Testis (tissue), 3 donors: Measurements from ENCODE around the gene CFAP46. TPM values are rescaled to one million over a fixed set of nuclear protein-coding genes. Genes with fewer than 3 reads are reported as not detected.

Experiments used
- DNase-seq: peaks from one replicate; pipeline ENCODE4 v3.0.0-alpha.2; 2019
- H3K27ac ChIP-seq, 2 donors: fragments of 200-600 bp; sonication (generic); one replicate each; pipeline ENCODE4 v1.5.1; 2019
- H3K27me3 ChIP-seq: fragments of 200-600 bp; sonication (generic); one replicate; pipeline ENCODE4 v1.5.1; 2019
- H3K36me3 ChIP-seq: fragments of 200-600 bp; sonication (generic); one replicate; pipeline ENCODE4 v1.5.1; 2017; ENCODE audit warnings: low read depth; ENCODE audit errors: missing control alignments
- H3K4me1 ChIP-seq: fragments of 200-600 bp; sonication (generic); one replicate; pipeline ENCODE4 v1.5.1; 2019
- H3K4me3 ChIP-seq, 2 donors: fragments of 200-600 bp; sonication (generic); one replicate each; pipeline ENCODE4 v1.5.1; 2017 to 2019
- H3K9me3 ChIP-seq: fragments of 200-600 bp; sonication (generic); one replicate; pipeline ENCODE4 v1.5.1; 2017
- CTCF ChIP-seq, 3 experiments: fragments of 450-650 bp in 2 of 3; fragments of 200-600 bp in 1 of 3; sonication (generic) in 1 of 3; IDR thresholded peaks; one replicate each; pipeline ENCODE4 v1.5.1; 2016 to 2019; ENCODE audit warnings: antibody characterized with exemption in 3 of 3, mild to moderate bottlenecking in 2 of 3, moderate library complexity in 1 of 3
- POLR2A ChIP-seq: fragments of 450-650 bp; IDR thresholded peaks from one replicate; pipeline ENCODE4 v1.6.1; 2017; ENCODE audit warnings: antibody characterized with exemption, mild to moderate bottlenecking, moderate library complexity
- WGBS, 2 donors: methylation state at CpG; one replicate each; pipeline ENCODE4 v1.1.5; 2018; 5-methylcytosine and 5-hydroxymethylcytosine counted together
- intact Hi-C: fragments of 100-400 bp; cut with DNase I; formaldehyde crosslinking; loops from one replicate; pipeline ENCODE4 v1.15.1; 2023; ENCODE audit warnings: low total_unique reads
- polyA plus RNA-seq: library from polyadenylated mRNA; stranded (reverse); fragments of 350-450 nt; fragmentation: Illumina TruSeq; extraction: RNeasy Lipid Tissue Mini Kit (QIAGEN cat#74804); gene quantifications from one replicate; pipeline ENCODE4 v1.2.3, GENCODE V29; 2014; ENCODE audit warnings: low read depth, low replicate concordance; ENCODE audit not compliant: insufficient read depth
- total RNA-seq, 2 donors: library from RNA; depleted of rRNA; stranded (reverse); fragments of >200 nt; gene quantifications; one replicate each; pipeline ENCODE4 v1.2.3, GENCODE V29; 2016

The CFAP46 gene
- total and polyA plus RNA-seq, 3 donors from 2014 or later, result 36.0 to 67.6 (median 59.0) TPM

DNA sequence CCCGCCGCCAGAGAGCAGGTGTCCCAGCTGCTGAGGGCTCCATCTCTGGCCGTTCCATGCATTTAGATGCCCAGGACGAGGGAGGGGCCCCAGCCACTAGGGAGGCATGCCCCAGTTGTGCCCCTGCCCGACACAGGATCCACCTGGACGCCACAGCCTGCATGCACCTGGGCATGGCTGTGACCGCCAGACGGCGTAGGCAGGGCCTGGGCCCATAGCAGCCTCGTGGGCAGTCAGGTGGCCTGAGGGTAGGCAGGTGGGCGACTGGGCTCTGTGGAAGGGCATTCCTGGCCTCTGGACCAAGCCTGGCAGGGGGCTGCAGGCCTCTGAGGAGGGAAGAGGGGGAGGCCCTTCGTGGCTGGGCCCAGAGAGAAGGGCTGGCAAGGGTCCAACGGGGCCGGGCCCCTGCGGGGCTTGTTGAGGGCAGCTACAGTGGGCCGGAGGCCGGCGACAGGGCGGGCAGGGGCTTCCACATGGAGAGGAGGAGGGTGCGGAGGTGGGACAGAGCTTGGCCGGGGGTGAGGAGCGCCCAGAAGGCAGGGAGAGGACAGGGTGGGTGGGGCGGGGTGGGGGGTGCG lies 80.4 kb downstream of the CFAP46 start:
- 65 to 76% methylated on average over 13 to 24 of the region's 24 CpGs for WGBS, 2 donors
- Histone ChIP-seq H3K27ac (no peak overlapping the region), H3K36me3 (no peaks in the 10 kb centered on the region), H3K4me1 (no peaks in the 10 kb centered on the region), H3K4me3 (no peak overlapping the region), H3K9me3 (no peaks in the 10 kb centered on the region), H3K27me3 (no peaks in the 10 kb centered on the region)
- DNase-seq, result no peak
- TF ChIP-seq POLR2A, result no peak
- no peak for TF ChIP-seq CTCF (IDR thresholded peaks at IDR 0.05)
- intact Hi-C loops, result no loop called here

- no peak for DNase-seq
- 76 to 86% methylated on average over 3 to 22 of the region's 22 CpGs for WGBS, 2 donors
- TF ChIP-seq POLR2A (no peak), CTCF (IDR thresholded peaks at IDR 0.05) (no peak)
- Histone ChIP-seq H3K27ac (no peak overlapping the region), H3K4me1 (no peaks in the 10 kb centered on the region), H3K36me3 (no peaks in the 10 kb centered on the region), H3K4me3 (no peak overlapping the region), H3K27me3 (no peaks in the 10 kb centered on the region), H3K9me3 (no peaks in the 10 kb centered on the region)
- intact Hi-C loops, result no loop called here
These were observed 81.2 kb downstream of the CFAP46 start for GRCh38 chr10:132861116-132861691.

DNA sequence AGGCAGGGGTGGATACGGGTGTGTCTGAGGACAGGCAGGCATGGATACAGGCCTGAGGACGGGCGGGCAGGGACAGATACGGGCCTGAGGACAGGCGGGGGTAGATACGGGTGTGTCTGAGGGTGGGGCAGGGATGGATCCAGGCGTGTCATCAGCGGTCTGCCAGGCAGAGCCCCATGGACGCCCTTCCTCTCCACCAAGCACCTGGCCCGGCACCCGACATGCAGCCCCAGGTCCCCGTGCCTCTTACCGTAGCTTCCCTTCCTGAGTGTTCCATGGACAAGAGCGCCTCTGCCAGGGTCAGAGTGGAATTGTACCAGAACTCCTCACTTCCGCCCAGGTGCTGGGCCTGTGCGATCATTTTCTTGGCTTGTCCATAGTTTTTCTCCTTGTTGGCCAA lies 81.8 kb downstream of the CFAP46 start:
- TF ChIP-seq POLR2A (no peak), CTCF (IDR thresholded peaks at IDR 0.05) (no peak)
- no peaks in the 10 kb centered on the region for H3K27me3 ChIP-seq
- no peaks in the 10 kb centered on the region for H3K36me3 ChIP-seq
- DNase-seq, result no peak
- no peak overlapping the region for H3K4me3 ChIP-seq
- H3K27ac ChIP-seq, result no peak overlapping the region
- no peaks in the 10 kb centered on the region for H3K9me3 ChIP-seq
- WGBS, 2 donors, result 94 to 95% methylated on average over 14 to 16 of the region's 16 CpGs
- intact Hi-C loops, result no loop called here
- no peaks in the 10 kb centered on the region for H3K4me1 ChIP-seq

- H3K36me3 ChIP-seq, result no peaks in the 10 kb centered on the region
- intact Hi-C loops, result no loop called here
- no peak for DNase-seq
- H3K27me3 ChIP-seq, result no peaks in the 10 kb centered on the region
- no peak for TF ChIP-seq CTCF (IDR thresholded peaks at IDR 0.05)
- TF ChIP-seq POLR2A, result no peak
- H3K4me3 ChIP-seq, result no peak overlapping the region
- 87 to 92% methylated on average over 25 to 32 of the region's 32 CpGs for WGBS, 2 donors
- no peak overlapping the region for H3K27ac ChIP-seq
- no peaks in the 10 kb centered on the region for H3K9me3 ChIP-seq
- no peaks in the 10 kb centered on the region for H3K4me1 ChIP-seq
These were observed 83.1 kb downstream of the CFAP46 start for GRCh38 chr10:132859084-132859855.
